NCI-H446 (cell line): ENCODE data around the gene KCNC1.
A peak's percentile ranks its signal among the peaks of the same experiment; 100 is the strongest.

Source experiments
- DNase-seq, 2 experiments: peaks; one replicate each; lab custom pipeline; 2025; lab: John Stamatoyannopoulos, UW

The KCNC1 gene

GRCh38 chr11:17736930-17737817, 2.6 kb downstream of the KCNC1 start:
- DNase-seq: no peak

GRCh38 chr11:17738151-17738973, 3.8 kb downstream of the KCNC1 start:
- DNase-seq: no peak

GRCh38 chr11:17739945-17740338, 5.4 kb downstream of the KCNC1 start:
- DNase-seq: no peak

GRCh38 chr11:17740649-17741235, 6.2 kb downstream of the KCNC1 start:
- DNase-seq: no peak

GRCh38 chr11:17741487-17741886, 6.9 kb downstream of the KCNC1 start:
- DNase-seq: no peak

DNA sequence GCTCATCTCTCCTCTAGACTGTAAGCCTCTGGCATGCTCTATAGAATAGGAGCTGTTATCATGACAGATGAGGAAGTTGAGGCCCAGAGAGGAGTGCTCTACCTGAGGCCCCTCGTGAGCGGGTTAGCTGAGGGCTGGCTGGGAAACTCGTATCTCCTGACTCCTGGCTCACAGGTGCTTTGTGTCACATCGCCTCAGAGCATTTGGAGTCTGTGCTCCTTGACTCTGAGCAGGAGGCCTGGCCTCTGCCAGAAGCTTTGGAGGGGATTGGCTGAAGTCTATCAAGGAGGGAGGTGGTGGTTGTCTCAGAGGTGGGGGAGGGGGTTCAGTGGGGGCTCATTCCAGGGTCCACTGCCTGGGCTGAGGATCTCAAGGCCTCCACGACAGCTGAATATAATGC, 7.4 kb downstream of the KCNC1 start:
- DNase-seq: no peak

DNA sequence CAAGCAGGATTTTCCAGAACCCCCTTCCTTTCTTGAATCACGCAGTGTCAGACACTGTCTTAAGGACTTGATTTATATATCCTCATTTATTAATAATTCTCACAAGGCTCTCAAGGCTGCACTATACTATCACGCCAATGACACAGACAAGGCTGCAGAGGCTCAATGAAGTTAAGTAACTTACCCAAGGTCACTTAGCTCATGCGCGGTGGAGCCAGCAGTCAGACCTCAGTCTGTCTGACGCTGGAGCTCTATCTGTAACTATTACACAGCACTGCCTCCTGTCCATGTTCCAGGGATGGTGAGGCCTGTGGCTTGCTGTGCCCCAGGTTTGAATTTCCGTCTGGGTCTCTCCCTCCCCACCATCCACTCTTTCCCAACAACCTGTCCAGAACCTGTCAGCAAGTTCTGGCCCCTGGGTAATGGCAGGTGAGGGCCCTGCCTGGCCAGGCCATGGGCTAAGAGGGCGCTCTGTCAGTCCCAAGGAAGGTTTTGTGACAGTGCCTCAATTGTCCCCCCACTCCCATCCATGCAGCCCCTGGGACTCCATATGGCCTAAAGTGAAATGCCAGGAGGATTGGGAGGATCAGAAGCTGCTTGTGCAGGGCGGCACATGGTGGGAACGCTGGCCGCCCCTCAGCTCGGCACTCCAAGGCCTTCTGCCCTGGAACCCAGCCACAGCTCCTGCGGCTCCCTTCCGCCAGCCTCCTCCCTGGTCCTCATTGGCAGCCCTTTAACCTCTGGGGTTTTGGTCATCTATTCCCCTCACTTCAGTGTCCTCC, 8.6 kb downstream of the KCNC1 start:
- DNase-seq: no peak

- peak in 1 of 2 experiments; percentile 15 for DNase-seq
Observed at GRCh38 chr11:17743808-17744119, 9.2 kb downstream of the KCNC1 start.

DNA sequence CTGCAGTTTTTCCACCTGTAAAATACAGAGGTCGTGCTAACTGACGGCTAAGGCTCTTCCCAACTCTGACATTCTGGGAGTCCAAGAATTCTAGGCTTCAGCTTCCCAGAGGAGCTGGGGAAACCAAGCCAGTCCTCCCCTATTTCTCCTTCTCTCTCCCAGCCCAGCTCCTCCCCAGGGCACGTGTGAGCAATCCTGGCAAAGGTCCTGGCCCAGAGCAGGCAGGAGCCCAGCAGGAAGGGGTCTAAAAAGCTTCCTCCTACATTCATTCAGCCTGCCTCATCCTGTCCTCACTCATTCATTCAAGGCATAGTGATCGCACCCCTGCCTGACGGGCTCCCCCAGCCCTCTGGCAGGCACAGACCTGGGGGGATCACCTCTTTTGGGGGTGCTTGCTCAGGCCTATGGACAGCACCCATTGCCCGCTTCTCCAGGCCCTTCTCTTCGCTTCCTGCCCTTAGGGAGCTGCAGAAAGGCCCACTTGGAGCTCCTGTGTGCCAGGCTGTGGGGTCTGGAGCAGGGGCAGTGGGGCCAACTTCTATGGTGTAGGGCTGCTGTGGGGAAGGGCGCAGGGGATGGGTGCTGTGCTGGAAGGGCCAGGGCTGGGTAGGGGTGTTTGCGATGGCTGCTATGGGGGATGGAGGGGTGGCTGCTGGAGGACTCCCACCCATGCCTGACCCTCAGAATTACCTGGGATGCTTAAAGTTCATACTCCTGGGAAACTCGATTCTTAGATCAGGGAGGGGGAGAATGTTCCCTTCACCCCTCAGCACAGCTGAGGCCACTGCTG, 9.8 kb downstream of the KCNC1 start:
- DNase-seq: no peak

GRCh38 chr11:17745023-17745772, 10.6 kb downstream of the KCNC1 start:
- no peak for DNase-seq

- DNase-seq: no peak
Observed at GRCh38 chr11:17746096-17746495, 11.5 kb downstream of the KCNC1 start.

DNA sequence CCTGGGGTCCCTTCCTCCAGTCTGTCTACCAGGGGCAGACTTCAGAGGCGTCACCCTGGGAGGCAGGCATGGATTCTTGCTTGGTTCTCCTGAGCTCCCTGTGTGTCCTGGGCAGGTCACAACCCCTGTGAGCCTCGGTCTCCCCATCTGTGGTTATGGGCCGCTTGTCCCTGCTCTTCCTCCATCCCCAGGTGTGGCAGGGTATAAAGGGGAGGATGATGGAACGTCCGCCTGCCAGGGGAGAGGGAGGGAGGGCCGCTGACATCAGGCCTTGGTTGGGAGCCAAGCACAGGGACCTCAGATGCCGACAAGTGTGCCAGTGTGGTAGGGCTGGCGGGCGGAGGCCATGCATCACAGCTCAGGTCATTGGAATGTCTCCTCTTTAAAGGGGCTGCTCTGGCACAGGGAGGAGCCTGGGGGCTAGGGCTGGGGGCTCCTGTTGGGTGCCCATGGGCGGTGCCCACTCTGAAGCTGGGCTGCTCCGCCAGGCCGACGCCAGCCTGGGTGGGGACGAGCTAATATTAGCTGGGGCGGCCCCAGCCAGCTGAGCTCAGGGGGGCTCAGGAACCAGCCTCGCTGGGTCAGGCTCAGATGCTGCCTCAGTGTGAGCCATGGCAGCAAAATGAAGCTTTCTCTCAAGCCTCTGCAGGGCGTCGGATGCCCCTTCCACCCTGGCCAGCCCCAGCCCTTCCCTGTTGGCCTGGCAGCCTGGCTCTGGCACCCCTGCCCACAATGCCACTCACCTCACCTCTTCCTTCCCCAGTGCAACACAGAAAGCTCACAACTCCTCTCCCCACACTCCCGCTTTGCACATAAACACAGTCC, 12.8 kb downstream of the KCNC1 start:
- no peak for DNase-seq

- DNase-seq: no peak
Observed at GRCh38 chr11:17748044-17748443, 13.5 kb downstream of the KCNC1 start.

- no peak for DNase-seq
Observed at GRCh38 chr11:17748761-17749721, 14.5 kb downstream of the KCNC1 start.

- DNase-seq: no peak
Observed at GRCh38 chr11:17750013-17750800, 15.6 kb downstream of the KCNC1 start.

- no peak for DNase-seq
Observed at GRCh38 chr11:17750801-17751165, 16.2 kb downstream of the KCNC1 start.

- DNase-seq: no peak
Observed at GRCh38 chr11:17751558-17751957, 17.0 kb downstream of the KCNC1 start.

DNA sequence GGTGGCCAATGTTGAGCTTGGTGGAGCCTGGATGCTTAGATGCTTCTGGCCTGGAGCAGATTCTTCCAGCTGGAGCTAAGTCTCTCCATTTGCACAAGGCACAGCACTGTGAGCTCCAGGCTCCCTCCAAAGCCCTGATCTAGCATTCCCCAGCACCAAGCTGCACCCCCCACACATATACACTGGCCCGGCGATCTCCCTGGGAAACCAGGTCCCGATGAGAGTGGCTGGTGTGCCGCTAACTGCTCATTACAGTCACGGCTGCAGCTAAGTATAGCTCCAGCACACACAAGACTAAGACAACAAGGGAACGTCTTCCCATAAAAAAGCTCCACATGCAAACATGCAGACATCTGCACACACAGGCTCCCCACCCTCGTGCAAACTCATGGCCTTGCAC, 17.6 kb downstream of the KCNC1 start:
- no peak for DNase-seq
